Measurements from ENCODE around the gene SLC30A3.
"Not testable (repeated sequence)": the region's sequence is repeated elsewhere in the genome, so short reads cannot be mapped to it uniquely, and the experiment has no call there.

GRCh38 chr2:27300606-27301005, 37.8 kb upstream of the SLC30A3 start:
- not testable (repeated sequence) for TF ChIP-seq RAD21 (conservative IDR thresholded peaks at IDR 0.05); CTCF (IDR thresholded peaks at IDR 0.05; ENCODE audit: poor library complexity, severe bottlenecking)

Data from neural cell (in vitro differentiated cells).